Nephron progenitor cell (in vitro differentiated cells): ENCODE data around the gene ADRA2B.
"Not testable (repeated sequence)": the region's sequence is repeated elsewhere in the genome, so short reads cannot be mapped to it uniquely, and the experiment has no call there.

ENCODE experiments used
- DNase-seq: peaks from one replicate; pipeline ENCODE4 v3.0.0; 2021
- H3K27ac Mint-ChIP-seq: 2 replicates; pipeline ENCODE4 v1.8.0; 2021; ENCODE audit warnings: mild to moderate bottlenecking, moderate library complexity, mixed read lengths
- H3K27me3 Mint-ChIP-seq: 2 replicates; pipeline ENCODE4 v1.8.0; 2021; ENCODE audit warnings: mild to moderate bottlenecking, low read depth, mixed read lengths; ENCODE audit not compliant: poor library complexity
- H3K36me3 Mint-ChIP-seq: 2 replicates; pipeline ENCODE4 v1.8.0; 2021; ENCODE audit warnings: low read depth, mixed read lengths
- H3K4me1 Mint-ChIP-seq: 2 replicates; pipeline ENCODE4 v1.8.0; 2021; ENCODE audit warnings: mixed read lengths
- H3K4me3 Mint-ChIP-seq: 2 replicates; pipeline ENCODE4 v1.8.0; 2021; ENCODE audit warnings: mild to moderate bottlenecking, moderate library complexity, mixed read lengths
- H3K9me3 Mint-ChIP-seq: 2 replicates; pipeline ENCODE4 v1.8.0; 2021; ENCODE audit warnings: mild to moderate bottlenecking, moderate library complexity, mixed read lengths
- TF ChIP-seq, protein P1 (sequence below): fragments of 200-600 bp; sonication (generic); IDR thresholded peaks from 2 replicates; pipeline ENCODE4 v1.5.0; 2021; ENCODE audit warnings: antibody characterized with exemption

Gene ADRA2B

DNA sequence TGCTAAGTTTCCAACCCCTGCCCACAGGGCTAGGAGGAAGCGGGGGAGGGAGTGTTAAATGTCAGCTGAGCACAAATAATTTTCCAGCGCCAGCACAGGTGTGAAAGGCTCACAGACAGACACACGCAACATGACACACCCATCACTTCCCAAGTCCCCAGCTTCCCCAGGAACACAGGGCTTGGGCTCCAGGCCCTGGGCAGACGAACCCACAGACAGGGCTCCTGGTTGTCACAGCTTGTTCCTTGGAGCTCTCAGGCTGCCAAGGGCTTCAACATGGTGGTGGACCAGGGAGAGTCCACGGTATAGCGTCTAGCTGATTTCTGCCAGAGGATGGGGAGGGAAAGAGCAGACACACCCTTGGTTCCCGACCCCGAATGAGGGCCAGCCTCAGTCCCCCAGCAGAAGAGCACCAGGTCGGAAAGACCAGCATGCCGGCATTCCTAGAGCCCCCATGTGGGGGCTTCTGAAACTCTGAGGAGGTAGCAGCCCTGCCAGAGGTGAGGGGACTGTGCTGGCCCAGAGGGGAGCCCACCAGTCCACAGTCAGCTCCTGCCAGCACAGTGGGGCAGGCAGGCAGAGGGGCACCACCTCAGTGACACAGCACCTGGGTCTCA is 27.0 kb upstream of the ADRA2B start:
- Mint-ChIP-seq H3K27ac (no peak overlapping the region), H3K4me1 (peaks cover 30% of the 10 kb centered on the region), H3K27me3 (peaks cover 54% of the 10 kb centered on the region), H3K36me3 (no peaks in the 10 kb centered on the region), H3K4me3 (no peak overlapping the region), H3K9me3 (no peaks in the 10 kb centered on the region)
- TF ChIP-seq, protein P1, sequence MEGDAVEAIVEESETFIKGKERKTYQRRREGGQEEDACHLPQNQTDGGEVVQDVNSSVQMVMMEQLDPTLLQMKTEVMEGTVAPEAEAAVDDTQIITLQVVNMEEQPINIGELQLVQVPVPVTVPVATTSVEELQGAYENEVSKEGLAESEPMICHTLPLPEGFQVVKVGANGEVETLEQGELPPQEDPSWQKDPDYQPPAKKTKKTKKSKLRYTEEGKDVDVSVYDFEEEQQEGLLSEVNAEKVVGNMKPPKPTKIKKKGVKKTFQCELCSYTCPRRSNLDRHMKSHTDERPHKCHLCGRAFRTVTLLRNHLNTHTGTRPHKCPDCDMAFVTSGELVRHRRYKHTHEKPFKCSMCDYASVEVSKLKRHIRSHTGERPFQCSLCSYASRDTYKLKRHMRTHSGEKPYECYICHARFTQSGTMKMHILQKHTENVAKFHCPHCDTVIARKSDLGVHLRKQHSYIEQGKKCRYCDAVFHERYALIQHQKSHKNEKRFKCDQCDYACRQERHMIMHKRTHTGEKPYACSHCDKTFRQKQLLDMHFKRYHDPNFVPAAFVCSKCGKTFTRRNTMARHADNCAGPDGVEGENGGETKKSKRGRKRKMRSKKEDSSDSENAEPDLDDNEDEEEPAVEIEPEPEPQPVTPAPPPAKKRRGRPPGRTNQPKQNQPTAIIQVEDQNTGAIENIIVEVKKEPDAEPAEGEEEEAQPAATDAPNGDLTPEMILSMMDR = no peak
- DNase-seq = no peak

DNA sequence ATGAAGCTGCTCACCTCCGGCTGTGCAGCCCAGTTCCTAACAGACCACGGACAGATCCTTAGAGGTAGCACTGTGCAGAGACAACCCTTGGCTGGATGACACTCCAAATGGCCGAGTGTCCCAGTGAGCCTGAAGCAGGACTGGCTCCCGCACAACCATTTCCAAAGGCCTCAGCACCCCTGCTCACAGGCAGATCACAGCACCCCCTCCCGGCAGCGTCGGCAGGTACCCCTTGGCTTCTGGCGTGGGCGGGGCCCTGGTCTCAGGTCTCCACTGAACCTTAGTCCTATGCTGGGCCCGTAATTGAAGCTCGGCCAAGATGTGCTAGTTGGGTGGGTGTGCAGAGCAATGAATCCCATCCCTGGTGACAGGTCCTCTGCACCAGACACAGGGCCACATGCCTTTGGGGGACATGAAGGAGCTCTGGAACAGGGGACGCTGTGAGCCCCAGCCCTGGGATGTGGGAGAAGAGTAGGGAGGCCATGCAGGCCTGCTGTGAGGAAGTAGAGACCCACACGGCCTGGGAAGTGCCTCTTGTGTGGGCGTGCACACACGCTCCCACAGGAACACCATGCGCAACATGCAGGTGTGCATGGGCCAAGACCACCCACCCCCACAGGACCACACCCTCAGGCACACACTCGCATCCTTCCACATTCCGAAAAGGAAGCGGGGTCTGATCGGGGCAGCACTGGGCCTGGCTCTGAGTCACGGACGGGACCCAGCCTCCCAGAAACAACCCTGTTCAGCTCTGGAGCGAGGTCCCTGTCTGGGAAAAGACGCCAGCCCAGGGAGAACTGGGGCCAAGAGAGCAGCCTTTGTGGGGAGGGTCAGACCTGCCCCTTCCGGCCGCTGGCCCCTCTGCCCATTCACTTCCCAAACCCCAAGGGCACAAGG is 26.1 kb upstream of the ADRA2B start:
- no peaks in the 10 kb centered on the region for H3K9me3 Mint-ChIP-seq
- H3K4me3 Mint-ChIP-seq = no peak overlapping the region
- TF ChIP-seq, protein P1 = no peak
- no peak overlapping the region for H3K27ac Mint-ChIP-seq
- peaks cover 60% of the 10 kb centered on the region for H3K27me3 Mint-ChIP-seq
- H3K4me1 Mint-ChIP-seq = peaks cover 21% of the 10 kb centered on the region
- no peaks in the 10 kb centered on the region for H3K36me3 Mint-ChIP-seq
- DNase-seq = no peak

DNA sequence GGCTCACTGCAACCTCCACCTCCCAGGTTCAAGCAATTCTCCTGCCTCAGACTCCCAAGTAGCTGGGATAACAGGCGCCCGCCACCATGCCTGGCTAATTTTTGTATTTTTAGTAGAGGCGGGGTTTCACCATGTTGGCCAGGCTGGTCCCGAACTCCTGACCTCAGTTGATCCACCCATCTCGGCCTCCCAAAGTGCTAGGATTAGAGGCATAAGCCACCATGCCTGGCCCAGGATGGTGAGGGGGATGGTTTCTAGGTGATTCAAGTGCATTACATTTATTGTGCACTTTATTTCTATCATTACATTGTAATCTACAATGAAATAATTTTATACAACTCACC is 25.2 kb upstream of the ADRA2B start:
- H3K4me3 Mint-ChIP-seq, H3K36me3 Mint-ChIP-seq, DNase-seq, H3K27ac Mint-ChIP-seq, H3K9me3 Mint-ChIP-seq: not testable (repeated sequence)
- H3K4me1 Mint-ChIP-seq = peaks cover 13% of the 10 kb centered on the region
- peaks cover 60% of the 10 kb centered on the region for H3K27me3 Mint-ChIP-seq

DNA sequence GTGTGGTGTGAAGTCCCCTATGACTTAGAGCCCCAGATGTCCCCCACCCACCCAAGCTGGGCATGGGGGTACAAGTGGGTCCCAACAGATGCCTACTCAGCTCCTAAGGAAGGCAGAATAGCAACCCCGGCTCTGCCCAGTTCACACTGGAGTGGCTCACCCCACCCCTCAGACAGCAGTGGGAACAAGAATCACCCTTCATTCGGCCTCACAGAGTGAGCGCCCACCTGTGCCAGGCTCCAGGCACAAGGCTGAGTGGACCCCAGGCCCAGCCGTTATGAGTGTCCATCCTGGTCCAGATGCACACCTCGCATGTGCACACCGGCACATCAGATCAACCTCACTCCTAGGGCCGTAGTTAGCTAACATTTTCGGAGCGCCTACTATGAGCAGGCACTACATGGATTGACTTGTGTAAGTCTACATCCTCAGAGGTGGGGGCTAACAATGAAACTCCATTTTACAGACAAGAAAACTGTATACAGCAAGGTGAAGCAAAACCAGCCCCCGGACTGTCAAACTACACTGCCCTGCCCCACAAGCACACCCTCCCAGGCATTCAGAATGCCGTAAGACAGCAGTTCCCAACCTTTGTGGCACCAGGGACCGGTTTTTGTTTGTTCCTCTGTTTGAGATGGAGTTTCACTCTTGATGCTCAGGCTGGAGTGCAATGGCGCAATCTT is 24.7 kb upstream of the ADRA2B start:
- Mint-ChIP-seq H3K4me1 (peaks cover 8% of the 10 kb centered on the region), H3K27ac (no peak overlapping the region), H3K4me3 (no peak overlapping the region), H3K9me3 (no peaks in the 10 kb centered on the region), H3K36me3 (no peaks in the 10 kb centered on the region), H3K27me3 (peaks cover 55% of the 10 kb centered on the region)
- TF ChIP-seq, protein P1 = no peak
- DNase-seq = no peak

DNA sequence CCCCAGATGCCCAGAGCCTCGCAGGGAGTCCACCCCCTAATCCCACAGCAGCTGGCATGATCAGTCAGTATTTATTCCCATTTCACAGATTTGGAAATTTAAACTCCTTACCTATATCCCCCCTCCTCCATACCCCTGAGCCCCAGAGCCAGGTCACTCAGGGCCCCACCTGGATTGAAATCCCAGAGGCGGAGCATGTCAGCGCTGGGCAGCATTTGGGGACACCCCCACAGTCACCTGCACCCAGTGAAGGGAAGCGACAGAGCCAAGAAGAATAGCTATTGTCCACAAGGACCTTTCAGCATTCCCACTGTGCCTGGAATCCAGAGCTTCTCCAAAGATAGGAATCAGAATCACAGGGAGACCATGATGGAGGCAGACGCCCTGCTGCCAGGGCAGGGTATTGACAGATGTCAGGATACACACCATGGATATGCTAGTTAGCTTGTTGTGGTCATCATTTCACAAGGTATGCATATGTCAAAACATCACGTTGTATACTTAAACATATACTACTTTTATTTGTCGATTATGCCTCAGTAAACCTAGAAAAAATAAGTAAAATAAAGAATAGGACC is 22.9 kb upstream of the ADRA2B start:
- peaks cover 50% of the 10 kb centered on the region for H3K27me3 Mint-ChIP-seq
- H3K27ac Mint-ChIP-seq = no peak overlapping the region
- no peaks in the 10 kb centered on the region for H3K9me3 Mint-ChIP-seq
- peaks cover 3% of the 10 kb centered on the region for H3K4me1 Mint-ChIP-seq
- no peaks in the 10 kb centered on the region for H3K36me3 Mint-ChIP-seq
- DNase-seq = no peak
- no peak overlapping the region for H3K4me3 Mint-ChIP-seq
- TF ChIP-seq, protein P1 = no peak
